Cardiac septum (tissue), 1 donor: ENCODE data around the gene GUCY2D. TPM values are rescaled to one million over a fixed set of nuclear protein-coding genes. Genes with fewer than 3 reads are reported as not detected.
"Not testable (repeated sequence)": the region's sequence is repeated elsewhere in the genome, so short reads cannot be mapped to it uniquely, and the experiment has no call there.

Experiments used
- DNase-seq: peaks from one replicate; pipeline ENCODE4 v3.0.0-alpha.2; 2020; ENCODE audit warnings: low spot score
- intact Hi-C: fragments of 100-400 bp; cut with DNase I; formaldehyde crosslinking; loops from one replicate; pipeline ENCODE4 v1.14.0; 2022
- total RNA-seq: library from RNA; stranded (reverse); fragmentation: NEBNext Ultra II Directional; extraction: Animal tissue kit (Norgen Biotek cat#: 25700); gene quantifications from one replicate; pipeline ENCODE4 v1.2.1, GENCODE V29; 2021
- donor health status: DM: no; HTN: no; CAD: no.

GUCY2D gene
- total RNA-seq, 1 donor from 2014 or later: not detected

- intact Hi-C loops: no loop called here
- DNase-seq: no peak
These were observed 13.0 kb downstream of the GUCY2D start for GRCh38 chr17:8015236-8015956.

- intact Hi-C loops: no loop called here
- DNase-seq: no peak
These were observed 13.7 kb downstream of the GUCY2D start for GRCh38 chr17:8015957-8016631.

- DNase-seq: no peak
- intact Hi-C loops: no loop called here
These were observed 14.4 kb downstream of the GUCY2D start for GRCh38 chr17:8016632-8017424.

GRCh38 chr17:8018436-8018835 is 16.0 kb downstream of the GUCY2D start:
- no peak for DNase-seq
- intact Hi-C loops: no loop called here

- DNase-seq: peak; percentile 17
- intact Hi-C loops: no loop called here
These were observed 16.8 kb downstream of the GUCY2D start for GRCh38 chr17:8019166-8019565.

GRCh38 chr17:8019665-8020650 is 17.5 kb downstream of the GUCY2D start:
- intact Hi-C loops: no loop called here
- DNase-seq: peak; percentile 62

GRCh38 chr17:8020776-8021564 is 18.6 kb downstream of the GUCY2D start:
- DNase-seq: peak; percentile 63
- intact Hi-C loops: no loop called here

GRCh38 chr17:8021565-8022359 is 19.3 kb downstream of the GUCY2D start:
- intact Hi-C loops: no loop called here
- DNase-seq: peak; percentile 53

- intact Hi-C loops: no loop called here
- DNase-seq: peak; percentile 22
These were observed 20.1 kb downstream of the GUCY2D start for GRCh38 chr17:8022360-8023003.

GRCh38 chr17:8024161-8024560 is 21.7 kb downstream of the GUCY2D start:
- intact Hi-C loops: not testable (repeated sequence)
- peak; percentile 10 for DNase-seq

GRCh38 chr17:8025176-8025911 is 22.9 kb downstream of the GUCY2D start:
- peak; percentile 14 for DNase-seq
- intact Hi-C loops: no loop called here

GRCh38 chr17:8029121-8029520 is 26.7 kb downstream of the GUCY2D start:
- intact Hi-C loops: no loop called here
- DNase-seq: no peak

- intact Hi-C loops: no loop called here
- DNase-seq: peak; percentile 47
These were observed 28.8 kb downstream of the GUCY2D start for GRCh38 chr17:8031261-8031661.

GRCh38 chr17:8031950-8032349 is 29.5 kb downstream of the GUCY2D start:
- DNase-seq: no peak
- intact Hi-C loops: no loop called here

GRCh38 chr17:8032442-8032841 is 30.0 kb downstream of the GUCY2D start:
- intact Hi-C loops: no loop called here
- no peak for DNase-seq

GRCh38 chr17:8038954-8039610 is 36.7 kb downstream of the GUCY2D start, which contains the start of gene ALOX15B:
Gene ALOX15B (plus strand): TSS chr17:8039059. CDS start chr17:8039156, 97 bp downstream.
- intact Hi-C loops: no loop called here
- no peak for DNase-seq
